ENCODE data around the gene DGKI.

The DGKI gene

GRCh38 chr7:137343281-137343841 is 503.4 kb downstream of the DGKI start, which contains the start of gene PTN:
Gene PTN (minus strand): TSS chr7:137343733. CDS start chr7:137254973, 88,760 bp downstream.
- Histone ChIP-seq H3K27me3 (ENCODE audit: control insufficient read depth, insufficient read depth, low read length) (no peaks in the 10 kb centered on the region), H3K4me3 (ENCODE audit: low read length) (peak within 1 kb of the TSS; percentile 15; the same call in 1 of the 2 replicates), H3K9me3 (ENCODE audit: control insufficient read depth, insufficient read depth, low read length) (no peaks in the 10 kb centered on the region), H3K4me1 (ENCODE audit: control insufficient read depth, insufficient read depth, low read length) (no peaks in the 10 kb centered on the region), H3K27ac (ENCODE audit: low read length) (no peak within 1 kb of the TSS), H3K36me3 (ENCODE audit: control insufficient read depth, insufficient read depth, low read length) (no peaks in the 10 kb centered on the region)
- DNase-seq (ENCODE audit: low read depth, low spot score) = no peak
- no CpG with 5 or more reads among the region's 23 CpGs for WGBS (ENCODE audit: insufficient coverage, insufficient read length)

- no peak for DNase-seq (ENCODE audit: low read depth, low spot score)
- Histone ChIP-seq H3K4me3 (ENCODE audit: low read length) (peak overlapping the region; percentile 15; the same call in 1 of the 2 replicates), H3K9me3 (ENCODE audit: control insufficient read depth, insufficient read depth, low read length) (no peaks in the 10 kb centered on the region), H3K27ac (ENCODE audit: low read length) (no peak overlapping the region), H3K36me3 (ENCODE audit: control insufficient read depth, insufficient read depth, low read length) (no peaks in the 10 kb centered on the region), H3K4me1 (ENCODE audit: control insufficient read depth, insufficient read depth, low read length) (no peaks in the 10 kb centered on the region), H3K27me3 (ENCODE audit: control insufficient read depth, insufficient read depth, low read length) (no peaks in the 10 kb centered on the region)
- WGBS (ENCODE audit: insufficient coverage, insufficient read length) = no CpG with 5 or more reads among the region's 5 CpGs
These were observed 503.9 kb downstream of the DGKI start for GRCh38 chr7:137342828-137343261.

- no CpG with 5 or more reads among the region's 3 CpGs for WGBS (ENCODE audit: insufficient coverage, insufficient read length)
- H3K4me3 ChIP-seq (ENCODE audit: low read length) = no peak overlapping the region
- DNase-seq (ENCODE audit: low read depth, low spot score) = no peak
These were observed 504.5 kb downstream of the DGKI start for GRCh38 chr7:137342265-137342664.

GRCh38 chr7:137337902-137338301 is 508.9 kb downstream of the DGKI start:
- no peak overlapping the region for H3K4me3 ChIP-seq (ENCODE audit: low read length)
- H3K9me3 ChIP-seq (ENCODE audit: control insufficient read depth, insufficient read depth, low read length) = no peaks in the 10 kb centered on the region
- no peaks in the 10 kb centered on the region for H3K27me3 ChIP-seq (ENCODE audit: control insufficient read depth, insufficient read depth, low read length)
- H3K4me1 ChIP-seq (ENCODE audit: control insufficient read depth, insufficient read depth, low read length) = no peaks in the 10 kb centered on the region
- DNase-seq (ENCODE audit: low read depth, low spot score) = peak; percentile 45
- no peak overlapping the region for H3K27ac ChIP-seq (ENCODE audit: low read length)
- H3K36me3 ChIP-seq (ENCODE audit: control insufficient read depth, insufficient read depth, low read length) = no peaks in the 10 kb centered on the region
- WGBS (ENCODE audit: insufficient coverage, insufficient read length) = no CpG with 5 or more reads among the region's 2 CpGs

More at GRCh38 chr7:137342265-137342664, 504.5 kb downstream of the DGKI start:
- Histone ChIP-seq H3K9me3 (ENCODE audit: control insufficient read depth, insufficient read depth, low read length) (no peaks in the 10 kb centered on the region), H3K27ac (ENCODE audit: low read length) (no peak overlapping the region), H3K27me3 (ENCODE audit: control insufficient read depth, insufficient read depth, low read length) (no peaks in the 10 kb centered on the region), H3K36me3 (ENCODE audit: control insufficient read depth, insufficient read depth, low read length) (no peaks in the 10 kb centered on the region), H3K4me1 (ENCODE audit: control insufficient read depth, insufficient read depth, low read length) (no peaks in the 10 kb centered on the region)

GRCh38 chr7:137335814-137336213 is 511.0 kb downstream of the DGKI start:
- Histone ChIP-seq H3K4me1 (ENCODE audit: control insufficient read depth, insufficient read depth, low read length) (no peaks in the 10 kb centered on the region), H3K36me3 (ENCODE audit: control insufficient read depth, insufficient read depth, low read length) (no peaks in the 10 kb centered on the region), H3K27ac (ENCODE audit: low read length) (no peak overlapping the region), H3K27me3 (ENCODE audit: control insufficient read depth, insufficient read depth, low read length) (no peaks in the 10 kb centered on the region), H3K9me3 (ENCODE audit: control insufficient read depth, insufficient read depth, low read length) (no peaks in the 10 kb centered on the region), H3K4me3 (ENCODE audit: low read length) (no peak overlapping the region)
- WGBS (ENCODE audit: insufficient coverage, insufficient read length) = no CpG with 5 or more reads among the region's 4 CpGs
- DNase-seq (ENCODE audit: low read depth, low spot score) = no peak

GRCh38 chr7:137331378-137331777 is 515.4 kb downstream of the DGKI start:
- Histone ChIP-seq H3K36me3 (ENCODE audit: control insufficient read depth, insufficient read depth, low read length) (no peaks in the 10 kb centered on the region), H3K27me3 (ENCODE audit: control insufficient read depth, insufficient read depth, low read length) (no peaks in the 10 kb centered on the region), H3K9me3 (ENCODE audit: control insufficient read depth, insufficient read depth, low read length) (no peaks in the 10 kb centered on the region), H3K4me1 (ENCODE audit: control insufficient read depth, insufficient read depth, low read length) (no peaks in the 10 kb centered on the region), H3K4me3 (ENCODE audit: low read length) (no peak overlapping the region), H3K27ac (ENCODE audit: low read length) (no peak overlapping the region)
- no peak for DNase-seq (ENCODE audit: low read depth, low spot score)
- WGBS (ENCODE audit: insufficient coverage, insufficient read length) = no CpG with 5 or more reads among the region's 8 CpGs

All from iPS DF 6.9 (cell line).